Smooth muscle cell (in vitro differentiated cells): ENCODE measurements around the gene HOXA4. TPM values are rescaled to one million over a fixed set of nuclear protein-coding genes. Genes with fewer than 3 reads are reported as not detected.
A peak's percentile ranks its signal among the peaks of the same experiment; 100 is the strongest.

Source experiments
- DNase-seq: peaks from one replicate; lab custom pipeline; 2025; ENCODE audit not compliant: unreplicated experiment; lab: John Stamatoyannopoulos, UW
- H2AFZ ChIP-seq: fragments of 200-600 bp; sonication (generic); 2 replicates; pipeline ENCODE4 v1.6.0; 2016; ENCODE audit warnings: antibody characterized with exemption, low read depth, mild to moderate bottlenecking
- H3F3A ChIP-seq: fragments of 200-600 bp; sonication (generic); 2 replicates; pipeline ENCODE4 v1.6.0; 2017; ENCODE audit warnings: antibody characterized with exemption, low read depth
- H3K27ac ChIP-seq: fragments of 200-600 bp; sonication (generic); 2 replicates; pipeline ENCODE4 v1.5.1; 2016; ENCODE audit warnings: low read depth, mild to moderate bottlenecking
- H3K27me3 ChIP-seq: fragments of 200-600 bp; sonication (generic); 2 replicates; pipeline ENCODE4 v1.6.1; 2016; ENCODE audit warnings: low read depth, mild to moderate bottlenecking
- H3K36me3 ChIP-seq: fragments of 200-600 bp; sonication (generic); 2 replicates; pipeline ENCODE4 v1.5.1; 2016; ENCODE audit warnings: low read depth
- H3K4me1 ChIP-seq: fragments of 200-600 bp; sonication (generic); 2 replicates; pipeline ENCODE4 v1.5.1; 2016; ENCODE audit warnings: low read depth
- H3K4me2 ChIP-seq: fragments of 200-600 bp; sonication (generic); 2 replicates; pipeline ENCODE4 v1.6.0; 2016; ENCODE audit warnings: mild to moderate bottlenecking
- H3K4me3 ChIP-seq: fragments of 200-600 bp; sonication (generic); 2 replicates; pipeline ENCODE4 v1.5.1; 2016; ENCODE audit warnings: mild to moderate bottlenecking
- H3K79me2 ChIP-seq: fragments of 200-600 bp; sonication (generic); 2 replicates; pipeline ENCODE4 v1.6.0; 2016; ENCODE audit warnings: low read depth, mild to moderate bottlenecking
- H3K9ac ChIP-seq: fragments of 200-600 bp; sonication (generic); 2 replicates; pipeline ENCODE4 v1.6.0; 2016; ENCODE audit warnings: low read depth
- H3K9me3 ChIP-seq: fragments of 200-600 bp; sonication (generic); replicated peaks from 2 replicates; pipeline ENCODE4 v1.5.1; 2016; ENCODE audit warnings: low read depth
- H4K20me1 ChIP-seq: fragments of 200-600 bp; sonication (generic); 2 replicates; pipeline ENCODE4 v1.6.0; 2016; ENCODE audit warnings: low read depth
- CTCF ChIP-seq: fragments of 200-600 bp; sonication (generic); IDR thresholded peaks from 2 replicates; pipeline ENCODE4 v1.5.1; 2017; ENCODE audit warnings: borderline replicate concordance, mild to moderate bottlenecking, antibody characterized with exemption; ENCODE audit not compliant: insufficient read depth, poor library complexity, severe bottlenecking
- WGBS: methylation state at CpG from one replicate; pipeline ENCODE4 v1.1.7; 2016; ENCODE audit warnings: low lambda C conversion rate; 5-methylcytosine and 5-hydroxymethylcytosine counted together
- polyA plus RNA-seq: library from polyadenylated mRNA; unstranded; fragments of >200 nt; fragmentation: Nextera tagmentation; extraction: Ambion mirVana; gene quantifications from 2 replicates; pipeline ENCODE4 v1.2.1, GENCODE V29; 2016
- total RNA-seq: library from RNA; depleted of rRNA; stranded (reverse); fragments of >200 nt; gene quantifications from 2 replicates; pipeline ENCODE4 v1.2.3, GENCODE V29; 2014

Gene HOXA4
- total and polyA plus RNA-seq, 2 experiments from 2014 or later: 0.22 TPM; not detected in 1

GRCh38 chr7:27143023-27143949 lies 12.7 kb upstream of the HOXA4 start, which contains the start of gene HOXA5:
Gene HOXA5 (minus strand): TSS chr7:27143681. CDS start chr7:27143607, 74 bp downstream.
- H3K36me3 ChIP-seq: no peaks in the 10 kb centered on the region
- DNase-seq: no peak
- peak within 1 kb of the TSS; percentile 81 for H2AFZ ChIP-seq
- H3K27me3 ChIP-seq: peaks cover 100% of the 10 kb centered on the region
- H3K4me3 ChIP-seq: peak within 1 kb of the TSS; percentile 54
- no peaks in the 10 kb centered on the region for H4K20me1 ChIP-seq
- no peak within 1 kb of the TSS for H3K27ac ChIP-seq
- 2% methylated on average over 80 of the region's 86 CpGs for WGBS
- no peaks in the 10 kb centered on the region for H3F3A ChIP-seq
- no peak within 1 kb of the TSS for H3K9ac ChIP-seq
- H3K9me3 ChIP-seq: no peaks in the 10 kb centered on the region
- H3K4me2 ChIP-seq: peak within 1 kb of the TSS; percentile 90
- TF ChIP-seq CTCF: peak; percentile 60
- no peaks in the 10 kb centered on the region for H3K79me2 ChIP-seq
- H3K4me1 ChIP-seq: peaks cover 7% of the 10 kb centered on the region

GRCh38 chr7:27142580-27143022 lies 12.0 kb upstream of the HOXA4 start:
- TF ChIP-seq CTCF: no peak
- Histone ChIP-seq H3K79me2 (no peaks in the 10 kb centered on the region), H3K4me1 (peaks cover 7% of the 10 kb centered on the region), H3F3A (no peaks in the 10 kb centered on the region), H3K4me2 (peak overlapping the region; percentile 90), H4K20me1 (no peaks in the 10 kb centered on the region), H3K9me3 (no peaks in the 10 kb centered on the region), H3K4me3 (peak overlapping the region; percentile 54), H3K36me3 (no peaks in the 10 kb centered on the region), H3K27ac (no peak overlapping the region), H3K27me3 (peaks cover 100% of the 10 kb centered on the region), H3K9ac (no peak overlapping the region), H2AFZ (no peak overlapping the region)
- 3% methylated on average over 28 of the region's 29 CpGs for WGBS
- no peak for DNase-seq

- Histone ChIP-seq H3K4me1 (peaks cover 7% of the 10 kb centered on the region), H3K27me3 (peaks cover 100% of the 10 kb centered on the region), H3K27ac (no peak overlapping the region), H3K79me2 (no peaks in the 10 kb centered on the region), H3F3A (no peaks in the 10 kb centered on the region), H3K4me3 (peak overlapping the region; percentile 54), H4K20me1 (no peaks in the 10 kb centered on the region), H3K4me2 (peak overlapping the region; percentile 90), H3K9me3 (no peaks in the 10 kb centered on the region), H2AFZ (no peak overlapping the region), H3K36me3 (no peaks in the 10 kb centered on the region), H3K9ac (no peak overlapping the region)
- DNase-seq: no peak
- 11% methylated on average over 28 of the region's 30 CpGs for WGBS
- no peak for TF ChIP-seq CTCF
Measured at GRCh38 chr7:27141923-27142579, 11.5 kb upstream of the HOXA4 start.
